ENCODE results near the gene PKP3.

Gene PKP3

DNA sequence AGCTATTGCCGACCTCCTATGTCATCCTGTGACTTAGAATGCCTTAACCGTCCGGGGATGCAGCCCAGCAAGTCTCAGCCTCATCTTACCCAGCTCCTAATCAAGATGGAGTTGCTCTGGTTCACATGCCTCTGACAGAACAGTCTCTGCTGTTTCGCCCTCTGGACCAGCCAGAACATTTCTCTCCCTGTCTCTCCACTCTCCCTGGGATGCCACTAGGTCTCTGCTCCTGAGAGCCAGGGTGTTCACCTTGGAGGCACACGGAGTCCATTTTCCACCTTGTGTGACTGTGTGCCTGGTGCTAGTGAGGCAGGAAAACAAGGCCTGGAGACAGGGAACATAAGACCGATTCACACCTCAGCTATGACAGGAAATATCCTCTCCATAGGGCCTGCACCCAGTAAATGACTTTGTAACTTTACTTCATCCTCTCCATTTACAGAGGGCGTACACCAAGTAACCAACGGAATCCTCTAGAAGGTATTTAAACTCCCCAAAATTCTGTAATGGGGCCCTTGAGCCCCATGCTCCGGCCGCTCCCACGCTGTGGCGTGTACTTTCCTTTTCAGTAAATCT is 41.5 kb upstream of the PKP3 start:
- TF ChIP-seq, protein P1, sequence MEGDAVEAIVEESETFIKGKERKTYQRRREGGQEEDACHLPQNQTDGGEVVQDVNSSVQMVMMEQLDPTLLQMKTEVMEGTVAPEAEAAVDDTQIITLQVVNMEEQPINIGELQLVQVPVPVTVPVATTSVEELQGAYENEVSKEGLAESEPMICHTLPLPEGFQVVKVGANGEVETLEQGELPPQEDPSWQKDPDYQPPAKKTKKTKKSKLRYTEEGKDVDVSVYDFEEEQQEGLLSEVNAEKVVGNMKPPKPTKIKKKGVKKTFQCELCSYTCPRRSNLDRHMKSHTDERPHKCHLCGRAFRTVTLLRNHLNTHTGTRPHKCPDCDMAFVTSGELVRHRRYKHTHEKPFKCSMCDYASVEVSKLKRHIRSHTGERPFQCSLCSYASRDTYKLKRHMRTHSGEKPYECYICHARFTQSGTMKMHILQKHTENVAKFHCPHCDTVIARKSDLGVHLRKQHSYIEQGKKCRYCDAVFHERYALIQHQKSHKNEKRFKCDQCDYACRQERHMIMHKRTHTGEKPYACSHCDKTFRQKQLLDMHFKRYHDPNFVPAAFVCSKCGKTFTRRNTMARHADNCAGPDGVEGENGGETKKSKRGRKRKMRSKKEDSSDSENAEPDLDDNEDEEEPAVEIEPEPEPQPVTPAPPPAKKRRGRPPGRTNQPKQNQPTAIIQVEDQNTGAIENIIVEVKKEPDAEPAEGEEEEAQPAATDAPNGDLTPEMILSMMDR (IDR thresholded peaks at IDR 0.05): no peak
- TF ChIP-seq ZFX (IDR thresholded peaks at IDR 0.05; ENCODE audit: borderline replicate concordance): no peak
- H3K27ac ChIP-seq: no peak overlapping the region

DNA sequence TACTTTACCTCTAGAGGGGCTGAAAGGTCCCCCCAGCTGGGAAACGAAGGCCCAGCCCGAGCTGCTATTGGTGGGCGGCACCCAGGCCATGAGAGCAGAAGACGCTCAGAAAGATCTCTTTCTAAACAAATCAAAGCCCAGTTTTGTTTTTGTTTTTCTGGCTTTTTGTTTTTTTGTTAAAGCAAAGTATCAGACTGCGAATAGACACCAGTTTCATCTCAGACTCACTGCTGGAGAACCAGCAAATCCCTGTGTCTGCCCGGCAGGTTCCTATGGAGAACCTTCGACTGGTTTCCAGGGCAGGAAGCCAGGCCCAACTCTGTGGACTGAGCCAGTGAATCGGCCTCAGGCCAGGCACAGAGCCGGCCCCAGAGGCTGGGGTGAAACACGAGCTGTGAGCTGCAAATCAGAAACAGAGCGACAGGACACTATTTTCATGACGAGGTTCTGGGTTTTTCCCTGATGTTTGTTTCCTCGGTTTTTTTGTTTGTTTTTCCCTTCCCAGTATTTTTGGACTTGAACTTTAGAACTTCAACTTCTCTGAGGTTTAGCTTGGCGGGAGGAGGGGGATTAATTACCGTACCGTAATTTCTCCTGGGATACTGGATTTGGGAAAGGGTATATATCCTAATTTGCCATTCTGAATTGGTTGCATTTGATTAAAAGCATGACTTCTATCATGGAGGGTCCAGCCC is 40.7 kb upstream of the PKP3 start:
- no peak overlapping the region for H3K27ac ChIP-seq
- TF ChIP-seq, protein P1 (IDR thresholded peaks at IDR 0.05): no peak
- no peak for TF ChIP-seq ZFX (IDR thresholded peaks at IDR 0.05; ENCODE audit: borderline replicate concordance)

DNA sequence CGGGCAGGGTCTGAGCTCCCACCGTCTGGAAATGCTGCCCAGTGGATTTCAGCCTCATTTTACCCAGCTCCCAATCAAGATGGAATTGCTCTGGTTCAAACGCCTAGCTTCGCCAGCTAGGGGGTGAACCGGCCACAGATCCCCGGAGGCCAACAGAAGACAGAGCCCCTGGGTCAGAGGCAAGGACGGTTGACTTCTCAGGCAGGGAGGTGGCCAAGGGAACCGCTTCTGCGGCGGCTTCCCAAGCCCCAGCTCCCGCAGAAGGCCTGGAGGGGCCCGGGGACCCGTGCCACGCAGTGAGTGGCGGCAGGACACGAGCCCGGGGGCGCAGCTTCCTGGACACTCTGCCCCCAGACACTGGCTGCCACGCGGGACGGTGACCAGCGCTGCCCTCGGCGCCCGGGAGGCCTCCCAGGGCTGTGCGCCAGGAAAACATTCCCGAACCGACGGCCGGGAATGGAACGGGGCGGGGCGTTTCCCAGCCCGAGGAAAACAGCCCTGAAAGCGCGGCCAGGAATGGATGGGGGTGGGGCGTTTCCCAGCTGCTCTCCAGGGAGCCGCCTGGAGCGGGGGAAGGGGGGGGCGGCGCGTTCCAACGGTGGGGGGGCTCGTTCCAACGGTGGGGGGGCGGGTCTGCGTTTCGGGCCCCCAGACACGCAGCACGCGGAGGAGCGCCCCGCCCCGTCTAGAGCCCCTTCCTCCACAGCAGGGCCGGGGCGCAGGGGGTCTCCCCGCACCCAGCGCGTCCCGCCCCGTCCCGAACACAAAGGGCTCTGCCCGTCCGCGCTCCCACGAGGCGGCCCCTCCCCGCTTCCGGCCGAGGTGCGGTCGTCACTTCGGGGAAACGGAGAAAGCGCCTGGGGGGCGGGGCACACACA is 38.2 kb upstream of the PKP3 start:
- TF ChIP-seq ZFX (IDR thresholded peaks at IDR 0.05; ENCODE audit: borderline replicate concordance): no peak
- TF ChIP-seq, protein P1 (IDR thresholded peaks at IDR 0.05): no peak
- H3K27ac ChIP-seq: peak overlapping the region; percentile 17; the same call in 1 of the 2 replicates

DNA sequence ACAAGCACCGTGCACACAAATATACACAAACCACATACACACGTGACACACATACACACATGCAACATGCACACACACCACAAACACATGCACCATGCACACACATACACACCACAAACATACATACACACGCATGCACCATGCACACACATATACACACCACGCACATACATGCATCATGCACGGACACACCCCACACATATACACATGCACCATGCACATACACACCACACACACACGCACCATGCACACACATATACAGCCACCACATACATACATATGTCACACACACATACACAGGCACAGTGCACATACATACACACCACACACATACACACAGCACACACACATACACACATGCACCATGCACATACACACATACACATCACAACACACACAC is 37.4 kb upstream of the PKP3 start:
- H3K27ac ChIP-seq: no peak overlapping the region
- TF ChIP-seq, protein P1 (IDR thresholded peaks at IDR 0.05): no peak
- no peak for TF ChIP-seq ZFX (IDR thresholded peaks at IDR 0.05; ENCODE audit: borderline replicate concordance)

DNA sequence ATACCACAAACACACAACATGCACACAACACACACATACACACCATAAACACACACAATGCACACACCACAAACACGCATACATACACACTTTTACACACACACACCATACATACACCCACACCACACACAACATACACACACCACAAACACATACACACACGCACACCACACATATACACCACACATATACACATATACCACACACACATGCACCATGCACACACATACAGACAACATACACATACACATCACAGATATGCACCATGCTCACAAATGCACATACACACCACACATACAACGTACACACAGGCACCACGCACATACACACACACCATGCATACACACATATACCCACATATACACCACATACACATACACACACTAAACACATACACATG is 36.4 kb upstream of the PKP3 start:
- H3K27ac ChIP-seq: no peak overlapping the region
- TF ChIP-seq, protein P1 (IDR thresholded peaks at IDR 0.05): no peak
- no peak for TF ChIP-seq ZFX (IDR thresholded peaks at IDR 0.05; ENCODE audit: borderline replicate concordance)

DNA sequence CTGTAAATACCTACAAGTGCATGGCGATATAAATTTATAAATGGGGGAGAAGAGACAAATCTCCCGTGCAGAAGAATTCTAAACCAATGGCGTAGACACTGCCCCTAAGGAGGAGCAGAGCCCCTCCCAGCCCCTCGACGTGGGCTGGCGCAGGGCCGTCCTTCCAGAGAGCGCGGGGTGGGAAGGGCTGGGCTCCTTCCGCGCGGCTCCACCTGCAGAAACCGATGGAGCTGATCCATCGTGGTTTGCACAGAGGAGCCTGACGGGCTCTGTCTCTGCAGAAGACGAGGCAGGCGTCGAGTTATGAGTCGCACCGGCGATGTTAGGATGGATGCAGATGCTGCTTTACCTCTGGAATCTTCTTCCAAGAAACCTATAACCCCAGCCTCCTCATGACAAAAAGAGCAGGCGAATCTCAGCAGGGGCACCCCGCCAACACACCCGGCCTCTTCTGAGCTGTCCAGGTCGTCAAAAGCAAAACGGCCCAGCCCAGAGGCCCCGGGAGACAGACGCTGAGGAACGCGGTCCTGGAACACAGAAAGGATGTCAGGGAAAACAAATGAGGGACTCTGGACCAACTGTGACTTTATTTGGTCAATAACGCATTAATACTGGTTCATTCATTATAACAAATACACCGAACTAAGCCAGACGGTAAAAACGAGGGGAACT is 35.7 kb upstream of the PKP3 start:
- H3K27ac ChIP-seq: no peak overlapping the region
- TF ChIP-seq, protein P1 (IDR thresholded peaks at IDR 0.05): no peak
